Measurements from ENCODE around the gene ST3GAL3. TPM values are rescaled to one million over a fixed set of nuclear protein-coding genes. Genes with fewer than 3 reads are reported as not detected.
A peak's percentile ranks its signal among the peaks of the same experiment; 100 is the strongest.

ST3GAL3 gene
- total RNA-seq, 2 donors from 2014 or later: 7.1 to 10.7 TPM

GRCh38 chr1:43834280-43835081 lies 127.1 kb downstream of the ST3GAL3 start:
- DNase-seq (no peak), ATAC-seq (no peak)
- intact Hi-C loops (cut with DNase I, micrococcal nuclease): no loop called here

- no peak for ATAC-seq
- intact Hi-C loops (cut with DNase I, micrococcal nuclease): no loop called here
- DNase-seq: no peak
Observed at GRCh38 chr1:43835082-43836021, 128.0 kb downstream of the ST3GAL3 start.

- ATAC-seq: peak; percentile 94
- intact Hi-C loops (cut with DNase I, micrococcal nuclease): no loop called here
- DNase-seq: peak; percentile 83 to 89
Observed at GRCh38 chr1:43836267-43836951, 129.1 kb downstream of the ST3GAL3 start.

GRCh38 chr1:43839056-43839455 lies 131.7 kb downstream of the ST3GAL3 start:
- intact Hi-C loops (cut with DNase I, micrococcal nuclease): no loop called here
- ATAC-seq: no peak
- no peak for DNase-seq

GRCh38 chr1:43841321-43842174 lies 134.2 kb downstream of the ST3GAL3 start:
- DNase-seq: no peak
- ATAC-seq: peak; percentile 43

GRCh38 chr1:43842175-43842498 lies 134.8 kb downstream of the ST3GAL3 start:
- intact Hi-C loops (cut with DNase I, micrococcal nuclease): no loop called here
- ATAC-seq (no peak), DNase-seq (no peak)

More at GRCh38 chr1:43841321-43842174, 134.2 kb downstream of the ST3GAL3 start:
- intact Hi-C loops (cut with DNase I, micrococcal nuclease): no loop called here

GRCh38 chr1:43843684-43844083 lies 136.3 kb downstream of the ST3GAL3 start:
- intact Hi-C loops (cut with DNase I, micrococcal nuclease): no loop called here
- peak; percentile 4 for ATAC-seq
- DNase-seq: no peak

- intact Hi-C loops (cut with DNase I, micrococcal nuclease): no loop called here
- peak in 1 of 2 donors; percentile 45 for DNase-seq
- peak; percentile 94 for ATAC-seq
Observed at GRCh38 chr1:43844114-43844513, 136.8 kb downstream of the ST3GAL3 start.

- no peak for DNase-seq
- intact Hi-C loops (cut with DNase I, micrococcal nuclease): no loop called here
- no peak for ATAC-seq
Observed at GRCh38 chr1:43847290-43847689, 140.0 kb downstream of the ST3GAL3 start.

GRCh38 chr1:43847882-43848281 lies 140.5 kb downstream of the ST3GAL3 start:
- no peak for ATAC-seq
- no peak for DNase-seq
- intact Hi-C loops (cut with DNase I, micrococcal nuclease): no loop called here

- intact Hi-C loops (cut with DNase I, micrococcal nuclease): no loop called here
- no peak for DNase-seq
- peak; percentile 28 for ATAC-seq
Observed at GRCh38 chr1:43849670-43850069, 142.3 kb downstream of the ST3GAL3 start.

- DNase-seq: no peak
- intact Hi-C loops (cut with DNase I, micrococcal nuclease): no loop called here
- ATAC-seq: no peak
Observed at GRCh38 chr1:43850591-43851233, 143.4 kb downstream of the ST3GAL3 start.

GRCh38 chr1:43851561-43852338 lies 144.4 kb downstream of the ST3GAL3 start:
- intact Hi-C loops (cut with DNase I, micrococcal nuclease): no loop called here
- no peak for DNase-seq
- no peak for ATAC-seq

- peak; percentile 90 for ATAC-seq
- peak; percentile 66 to 83 for DNase-seq
- intact Hi-C loops (cut with DNase I, micrococcal nuclease): no loop called here
Observed at GRCh38 chr1:43853161-43853921, 146.0 kb downstream of the ST3GAL3 start.

- intact Hi-C loops (cut with DNase I, micrococcal nuclease): no loop called here
- DNase-seq: no peak
- no peak for ATAC-seq
Observed at GRCh38 chr1:43854473-43854872, 147.1 kb downstream of the ST3GAL3 start.

GRCh38 chr1:43856188-43856587 lies 148.9 kb downstream of the ST3GAL3 start:
- intact Hi-C loops (cut with DNase I, micrococcal nuclease): no loop called here
- ATAC-seq: no peak
- no peak for DNase-seq

- no peak for DNase-seq
- ATAC-seq: no peak
- intact Hi-C loops (cut with DNase I, micrococcal nuclease): no loop called here
Observed at GRCh38 chr1:43857163-43857562, 149.8 kb downstream of the ST3GAL3 start.
